HUES48 (cell line): Measurements from ENCODE around the gene TMEM238.
"Not testable (repeated sequence)": the region's sequence is repeated elsewhere in the genome, so short reads cannot be mapped to it uniquely, and the experiment has no call there.

Experiments
- H3K27ac ChIP-seq: one replicate; pipeline ENCODE4 v1.7.0; 2013; ENCODE audit warnings: low read depth, low read length, inconsistent platforms
- H3K27me3 ChIP-seq: 2 replicates; pipeline ENCODE4 v1.6.1; 2013; ENCODE audit warnings: mild to moderate bottlenecking, low read length; ENCODE audit not compliant: control insufficient read depth, insufficient read depth
- H3K36me3 ChIP-seq: 2 replicates; pipeline ENCODE4 v1.6.1; 2013; ENCODE audit warnings: low read length; ENCODE audit not compliant: control insufficient read depth, insufficient read depth
- H3K4me1 ChIP-seq: 2 replicates; pipeline ENCODE4 v1.6.1; 2013; ENCODE audit warnings: mild to moderate bottlenecking, low read length; ENCODE audit not compliant: control insufficient read depth, insufficient read depth
- H3K4me3 ChIP-seq: 2 replicates; pipeline ENCODE4 v1.5.1; 2013; ENCODE audit warnings: mild to moderate bottlenecking, low read depth, low read length
- H3K9ac ChIP-seq: 2 replicates; pipeline ENCODE4 v1.6.1; 2013; ENCODE audit warnings: mild to moderate bottlenecking, low read depth, low read length, moderate library complexity
- H3K9me3 ChIP-seq: 2 replicates; pipeline ENCODE4 v1.6.1; 2013; ENCODE audit warnings: low read length; ENCODE audit not compliant: control insufficient read depth, insufficient read depth

TMEM238 gene

GRCh38 chr19:55341595-55342531 is 42.2 kb downstream of the TMEM238 start:
- Histone ChIP-seq H3K9me3 (no peaks in the 10 kb centered on the region), H3K4me1 (peaks cover 12% of the 10 kb centered on the region), H3K27me3 (no peaks in the 10 kb centered on the region), H3K9ac (no peak overlapping the region), H3K27ac (no peak overlapping the region), H3K36me3 (peaks cover 44% of the 10 kb centered on the region), H3K4me3 (peak overlapping the region; percentile 56)

- Histone ChIP-seq H3K9ac (no peak overlapping the region; the same call in 1 of the 2 replicates), H3K4me3 (peak overlapping the region; percentile 90), H3K27me3 (no peaks in the 10 kb centered on the region), H3K4me1 (peaks cover 12% of the 10 kb centered on the region), H3K27ac (peak overlapping the region; percentile 99), H3K36me3 (peaks cover 40% of the 10 kb centered on the region), H3K9me3 (no peaks in the 10 kb centered on the region)
Observed at GRCh38 chr19:55341171-55341588, 42.9 kb downstream of the TMEM238 start.

- H3K36me3 ChIP-seq = peaks cover 36% of the 10 kb centered on the region
- no peaks in the 10 kb centered on the region for H3K27me3 ChIP-seq
- peak overlapping the region; percentile 90 for H3K4me3 ChIP-seq
- H3K9ac ChIP-seq = peak overlapping the region; percentile 55; the same call in 1 of the 2 replicates
- peaks cover 12% of the 10 kb centered on the region for H3K4me1 ChIP-seq
- H3K27ac ChIP-seq = peak overlapping the region; percentile 99
- no peaks in the 10 kb centered on the region for H3K9me3 ChIP-seq
Observed at GRCh38 chr19:55340784-55341147, 43.3 kb downstream of the TMEM238 start.

GRCh38 chr19:55339889-55340783 is 44.0 kb downstream of the TMEM238 start:
- no peaks in the 10 kb centered on the region for H3K9me3 ChIP-seq
- H3K36me3 ChIP-seq = peaks cover 31% of the 10 kb centered on the region
- peak overlapping the region; percentile 55; the same call in 1 of the 2 replicates for H3K9ac ChIP-seq
- peaks cover 12% of the 10 kb centered on the region for H3K4me1 ChIP-seq
- H3K4me3 ChIP-seq = peak overlapping the region; percentile 90
- no peaks in the 10 kb centered on the region for H3K27me3 ChIP-seq
- peak overlapping the region; percentile 99 for H3K27ac ChIP-seq

- Histone ChIP-seq H3K4me1 (peaks cover 12% of the 10 kb centered on the region), H3K4me3 (peak within 1 kb of the TSS; percentile 90), H3K9ac (peak within 1 kb of the TSS; percentile 89), H3K27ac (peak within 1 kb of the TSS; percentile 99), H3K36me3 (peaks cover 23% of the 10 kb centered on the region), H3K27me3 (no peaks in the 10 kb centered on the region), H3K9me3 (no peaks in the 10 kb centered on the region)
Observed at GRCh38 chr19:55339105-55339888, 44.8 kb downstream of the TMEM238 start, which contains the start of gene KMT5C. TSS of gene KMT5C (plus strand) at chr19:55339876. CDS start at chr19:55341937, 2,061 bp downstream.

- peaks cover 3% of the 10 kb centered on the region; the same call in 1 of the 2 replicates for H3K4me1 ChIP-seq
- H3K36me3 ChIP-seq = no peaks in the 10 kb centered on the region
- H3K27ac ChIP-seq = no peak overlapping the region
- H3K9ac ChIP-seq = no peak overlapping the region
- no peaks in the 10 kb centered on the region for H3K27me3 ChIP-seq
- no peaks in the 10 kb centered on the region for H3K9me3 ChIP-seq
- no peak overlapping the region for H3K4me3 ChIP-seq
Observed at GRCh38 chr19:55336101-55336500, 48.0 kb downstream of the TMEM238 start.

- Histone ChIP-seq H3K4me1 (peaks cover 3% of the 10 kb centered on the region; the same call in 1 of the 2 replicates), H3K9ac (no peak overlapping the region), H3K9me3 (no peaks in the 10 kb centered on the region), H3K4me3 (no peak overlapping the region), H3K36me3 (no peaks in the 10 kb centered on the region), H3K27me3 (no peaks in the 10 kb centered on the region), H3K27ac (no peak overlapping the region)
Observed at GRCh38 chr19:55333870-55334269, 50.2 kb downstream of the TMEM238 start.

- H3K27me3 ChIP-seq, H3K4me1 ChIP-seq, H3K9me3 ChIP-seq, H3K27ac ChIP-seq, H3K36me3 ChIP-seq, H3K9ac ChIP-seq, H3K4me3 ChIP-seq: not testable (repeated sequence)
Observed at GRCh38 chr19:55329791-55330190, 54.3 kb downstream of the TMEM238 start.
